Subcutaneous adipose tissue (tissue), 4 donors: ENCODE measurements around the gene APOBEC3C. TPM values are rescaled to one million over a fixed set of nuclear protein-coding genes. Genes with fewer than 3 reads are reported as not detected.

ENCODE experiments used
- total RNA-seq, 4 donors: library from RNA; depleted of rRNA; stranded (reverse); fragments of >200 nt; gene quantifications; one replicate each; pipeline ENCODE4 v1.1.0, GENCODE V29; 2016
- TF ChIP-seq, protein P1 (sequence below): fragments of 450-650 bp; IDR thresholded peaks from one replicate; pipeline ENCODE4 v1.5.1; 2016; ENCODE audit warnings: low read depth, mild to moderate bottlenecking, control low read depth, antibody characterized with exemption, moderate library complexity

APOBEC3C gene
- total RNA-seq, 4 donors from 2014 or later: 6.6 to 11.2 (median 8.6) TPM

- TF ChIP-seq, protein P1, sequence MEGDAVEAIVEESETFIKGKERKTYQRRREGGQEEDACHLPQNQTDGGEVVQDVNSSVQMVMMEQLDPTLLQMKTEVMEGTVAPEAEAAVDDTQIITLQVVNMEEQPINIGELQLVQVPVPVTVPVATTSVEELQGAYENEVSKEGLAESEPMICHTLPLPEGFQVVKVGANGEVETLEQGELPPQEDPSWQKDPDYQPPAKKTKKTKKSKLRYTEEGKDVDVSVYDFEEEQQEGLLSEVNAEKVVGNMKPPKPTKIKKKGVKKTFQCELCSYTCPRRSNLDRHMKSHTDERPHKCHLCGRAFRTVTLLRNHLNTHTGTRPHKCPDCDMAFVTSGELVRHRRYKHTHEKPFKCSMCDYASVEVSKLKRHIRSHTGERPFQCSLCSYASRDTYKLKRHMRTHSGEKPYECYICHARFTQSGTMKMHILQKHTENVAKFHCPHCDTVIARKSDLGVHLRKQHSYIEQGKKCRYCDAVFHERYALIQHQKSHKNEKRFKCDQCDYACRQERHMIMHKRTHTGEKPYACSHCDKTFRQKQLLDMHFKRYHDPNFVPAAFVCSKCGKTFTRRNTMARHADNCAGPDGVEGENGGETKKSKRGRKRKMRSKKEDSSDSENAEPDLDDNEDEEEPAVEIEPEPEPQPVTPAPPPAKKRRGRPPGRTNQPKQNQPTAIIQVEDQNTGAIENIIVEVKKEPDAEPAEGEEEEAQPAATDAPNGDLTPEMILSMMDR: no peak
These were observed 39.8 kb upstream of the APOBEC3C start for GRCh38 chr22:38974170-38974825.

DNA sequence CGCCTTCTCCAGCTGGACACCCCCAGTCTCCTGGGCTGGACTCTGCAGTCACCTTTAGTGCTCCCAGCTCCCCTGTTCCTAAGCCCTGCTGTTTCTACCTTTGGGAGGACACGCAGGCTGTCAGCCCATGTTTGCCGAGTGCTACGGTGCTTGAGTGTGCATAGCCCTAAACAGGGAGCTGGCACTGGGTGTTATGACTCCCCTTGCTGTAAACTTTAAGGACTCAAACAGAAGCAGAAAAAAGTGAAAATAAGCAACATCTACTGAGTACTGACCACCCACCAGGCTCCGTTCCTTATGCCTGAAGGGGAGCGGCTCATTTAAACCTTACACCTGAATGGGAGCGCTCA, 39.3 kb upstream of the APOBEC3C start:
- TF ChIP-seq, protein P1: no peak

DNA sequence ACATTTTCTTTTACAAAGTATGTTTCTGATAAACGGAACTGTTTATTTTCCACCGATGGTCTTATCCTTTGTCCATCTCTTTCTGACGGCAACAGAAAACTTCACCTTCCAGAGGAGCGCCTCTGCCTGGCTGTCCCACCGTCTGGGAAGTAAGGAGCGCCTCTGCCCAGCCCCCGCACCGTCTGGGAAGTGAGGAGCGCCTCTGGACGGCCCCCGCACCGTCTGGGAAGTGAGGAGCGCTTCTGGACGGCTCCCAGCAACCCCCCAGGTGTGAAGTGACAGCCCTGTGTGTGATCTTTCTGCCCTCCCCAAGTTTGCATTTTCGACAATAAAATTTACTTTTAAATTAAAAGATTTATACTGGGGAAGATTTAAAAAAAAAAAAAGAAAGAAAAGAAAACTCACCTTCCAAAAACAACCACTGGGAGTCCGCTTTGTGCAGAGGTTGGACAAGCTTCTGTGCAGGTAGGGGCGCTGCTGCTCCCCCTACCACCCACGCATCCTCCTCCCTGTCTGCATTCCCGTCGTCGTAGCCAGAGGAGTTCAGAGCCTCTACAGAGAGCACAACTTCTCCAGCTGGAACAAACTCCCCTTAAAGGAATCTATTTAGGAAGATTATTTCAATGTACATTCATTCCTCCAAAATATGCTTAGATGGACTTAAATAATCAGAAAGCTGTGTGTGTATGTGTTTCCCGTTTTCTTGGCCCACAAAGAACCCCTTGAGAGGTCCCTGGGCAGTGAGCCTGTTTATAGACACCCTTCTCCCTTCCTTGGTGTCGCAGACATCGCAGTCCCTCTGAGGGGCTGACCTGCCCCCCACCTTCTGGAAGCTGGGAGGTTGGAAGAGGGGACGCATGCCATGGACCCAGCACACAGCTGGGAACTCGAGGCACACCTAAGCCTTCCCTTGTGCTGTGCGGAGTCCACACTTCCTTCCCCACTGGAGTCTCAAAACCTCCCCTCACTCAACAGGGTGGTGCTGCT, 32.8 kb upstream of the APOBEC3C start:
- TF ChIP-seq, protein P1: no peak

GRCh38 chr22:38981992-38982927, 31.8 kb upstream of the APOBEC3C start, which contains the start of gene APOBEC3B:
TSS of gene APOBEC3B (plus strand) at chr22:38982347. CDS start at chr22:38982454, 107 bp downstream.
- TF ChIP-seq, protein P1: no peak

DNA sequence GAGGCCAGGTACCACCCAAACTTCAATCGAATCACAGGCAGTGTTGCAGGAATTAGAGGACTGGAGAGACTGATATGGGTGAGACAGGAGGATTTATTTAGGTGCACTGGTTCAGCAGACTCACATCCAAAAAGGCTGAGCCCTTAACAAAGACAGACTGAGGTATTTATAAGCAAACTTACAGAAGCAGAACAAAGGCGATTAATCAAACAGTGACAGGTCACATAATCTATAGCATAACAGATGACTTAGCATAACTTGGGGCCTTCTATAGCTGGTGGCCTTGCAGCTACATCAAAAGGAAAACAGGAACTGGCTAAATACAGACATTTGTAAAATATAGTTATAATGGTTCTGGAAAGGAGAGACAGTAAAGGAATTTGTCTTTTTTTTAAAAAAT, 29.8 kb upstream of the APOBEC3C start:
- TF ChIP-seq, protein P1: no peak

GRCh38 chr22:38986629-38987028, 27.4 kb upstream of the APOBEC3C start:
- TF ChIP-seq, protein P1: no peak
